Hypothalamus (tissue), 51 donors: Measurements from ENCODE around the gene CNIH3.
"Not testable (repeated sequence)": the region's sequence is repeated elsewhere in the genome, so short reads cannot be mapped to it uniquely, and the experiment has no call there.

Source experiments
- DNase-seq, 51 donors: peaks; one replicate each; lab custom pipeline; 2025; lab: John Stamatoyannopoulos, UW

CNIH3 gene

GRCh38 chr1:224683936-224684335, 67.8 kb downstream of the CNIH3 start:
- no peak for DNase-seq

DNA sequence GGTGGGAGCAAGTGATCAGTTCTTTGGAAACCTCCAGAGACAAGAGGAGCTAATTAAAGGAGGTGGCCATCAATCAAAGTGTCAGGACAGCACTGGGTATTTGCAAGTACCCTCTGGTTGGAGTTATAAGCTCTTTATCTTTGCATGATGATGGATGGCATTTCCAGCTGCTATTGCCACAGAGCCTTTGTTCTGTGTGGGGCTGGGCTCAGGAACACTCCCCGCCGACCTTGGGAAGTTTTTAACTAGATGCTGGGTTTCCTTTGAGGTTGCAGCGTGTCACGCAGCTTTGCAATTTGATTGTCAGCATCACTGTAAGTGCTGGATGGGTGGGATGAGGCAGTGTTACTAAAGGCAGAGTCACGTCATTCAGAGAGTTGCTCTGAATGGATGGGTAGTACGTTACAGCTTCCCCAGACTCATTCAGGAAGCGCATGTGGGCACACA, 68.9 kb downstream of the CNIH3 start:
- DNase-seq: no peak

DNA sequence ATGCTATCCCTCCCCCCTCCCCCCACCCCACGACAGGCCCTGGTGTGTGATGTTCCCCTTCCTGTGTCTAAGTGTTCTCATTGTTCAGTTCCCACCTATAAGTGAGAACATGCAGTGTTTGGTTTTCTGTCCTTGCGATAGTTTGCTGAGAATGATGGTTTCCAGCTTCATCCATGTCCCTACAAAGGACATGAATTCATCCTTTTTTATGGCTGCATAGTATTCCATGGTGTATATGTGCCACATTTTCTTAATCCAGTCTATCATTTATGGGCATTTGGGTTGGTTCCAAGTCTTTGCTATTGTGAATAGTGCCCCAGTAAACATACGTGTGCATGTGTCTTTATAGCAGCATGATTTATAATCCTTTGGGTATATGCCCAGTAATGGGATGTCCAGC, 70.0 kb downstream of the CNIH3 start:
- DNase-seq: not testable (repeated sequence)

GRCh38 chr1:224687465-224687864, 71.3 kb downstream of the CNIH3 start:
- DNase-seq: no peak

GRCh38 chr1:224689374-224689773, 73.3 kb downstream of the CNIH3 start:
- peak in 1 of 51 donors; percentile 9 for DNase-seq

DNA sequence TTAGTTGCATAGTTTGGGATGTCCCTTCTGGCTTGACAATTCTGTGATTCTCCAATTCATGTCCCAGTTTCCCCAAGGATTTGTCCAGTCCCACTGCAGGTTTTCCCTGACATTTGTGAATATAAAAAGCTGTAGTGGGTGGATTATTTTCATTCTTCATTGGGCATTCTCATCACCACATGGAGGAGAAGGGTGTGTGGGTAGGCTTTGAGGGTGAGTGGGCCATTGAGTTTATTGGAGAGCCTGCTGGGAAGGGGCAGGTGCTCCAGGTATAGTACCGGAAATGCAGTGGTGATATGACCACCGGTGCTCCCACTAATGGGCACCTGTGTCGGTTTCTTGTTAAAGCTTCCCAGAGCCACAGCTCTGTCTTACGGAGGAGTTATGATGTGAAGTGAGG, 74.5 kb downstream of the CNIH3 start:
- DNase-seq: no peak

GRCh38 chr1:224691148-224691925, 75.2 kb downstream of the CNIH3 start:
- DNase-seq: no peak

DNA sequence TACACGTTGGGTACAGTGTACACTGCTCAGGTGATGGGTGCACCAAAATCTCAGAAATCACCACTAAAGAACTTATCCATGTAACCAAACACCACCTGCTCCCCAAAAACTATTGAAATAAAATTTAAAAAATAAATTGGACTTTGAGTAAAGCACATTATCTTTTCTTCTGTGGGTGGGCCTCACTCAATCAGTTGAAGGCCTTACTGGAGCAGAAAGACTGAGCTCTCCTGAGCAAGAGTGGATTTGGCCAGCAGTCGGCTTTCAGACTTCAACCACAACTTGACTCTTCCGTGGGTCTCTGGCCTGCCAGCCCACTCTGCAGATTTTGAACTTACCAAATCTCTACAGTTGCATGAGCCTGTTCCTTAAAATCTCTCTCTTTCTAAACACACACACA, 78.9 kb downstream of the CNIH3 start:
- DNase-seq: no peak

DNA sequence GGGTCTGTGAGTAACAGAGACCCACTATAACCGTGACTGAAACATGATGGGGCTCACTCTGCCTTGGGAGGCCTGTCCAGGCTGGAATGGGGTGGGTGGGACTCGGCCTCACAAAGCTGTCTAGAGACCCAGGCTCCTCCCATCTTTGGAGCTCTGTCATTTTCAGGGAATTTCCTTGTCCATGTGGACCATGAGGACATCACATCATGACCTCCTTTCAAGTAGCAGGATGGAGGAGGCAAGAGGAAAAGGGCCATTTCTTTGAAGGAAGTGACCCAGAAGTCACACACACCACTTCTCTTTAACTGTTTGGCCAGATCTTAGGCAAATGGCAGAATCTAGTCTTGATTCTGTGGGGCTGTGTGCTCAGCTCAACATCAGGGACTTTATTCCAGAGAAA, 79.9 kb downstream of the CNIH3 start:
- no peak for DNase-seq

DNA sequence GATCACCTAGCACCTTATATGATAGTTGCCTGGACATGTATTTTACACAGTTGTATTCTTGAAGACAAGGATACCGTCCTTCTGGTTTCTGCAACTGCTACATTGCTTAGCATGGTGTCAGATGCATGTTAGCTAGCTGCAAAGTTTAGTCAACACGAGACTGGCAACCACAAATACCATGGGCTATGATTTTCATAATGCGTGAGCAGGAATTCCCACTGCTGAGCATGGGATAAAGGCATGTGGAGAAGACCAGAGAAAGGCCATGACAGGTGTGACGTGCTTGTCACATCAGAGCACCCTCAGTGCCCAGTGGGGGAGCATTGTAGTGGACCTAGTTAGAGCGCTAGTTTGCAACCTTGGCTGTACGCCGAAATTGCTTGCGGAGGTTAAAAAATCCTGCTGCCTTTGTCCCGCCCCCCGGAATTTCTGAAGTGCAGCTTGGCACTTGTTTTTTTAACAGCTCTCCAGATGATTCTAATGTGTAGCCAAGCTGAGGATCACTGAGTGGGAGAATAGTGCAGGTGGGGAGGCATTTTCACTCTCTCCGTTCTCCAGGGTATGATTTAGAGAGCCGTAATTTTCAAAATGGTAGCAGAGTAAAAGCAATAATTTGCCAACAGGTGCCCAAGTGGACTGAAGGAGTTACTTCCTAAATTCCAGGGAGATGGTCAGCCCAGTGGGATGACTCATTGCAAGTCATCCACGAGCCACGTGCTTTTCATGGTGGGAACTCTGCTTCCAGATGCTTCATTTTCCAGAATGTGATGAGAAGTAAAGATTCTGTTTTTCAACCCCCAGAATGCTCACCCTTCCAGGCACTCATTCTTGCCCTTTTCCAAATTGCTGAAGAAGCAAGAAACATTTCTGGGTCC, 81.0 kb downstream of the CNIH3 start:
- DNase-seq: no peak

DNA sequence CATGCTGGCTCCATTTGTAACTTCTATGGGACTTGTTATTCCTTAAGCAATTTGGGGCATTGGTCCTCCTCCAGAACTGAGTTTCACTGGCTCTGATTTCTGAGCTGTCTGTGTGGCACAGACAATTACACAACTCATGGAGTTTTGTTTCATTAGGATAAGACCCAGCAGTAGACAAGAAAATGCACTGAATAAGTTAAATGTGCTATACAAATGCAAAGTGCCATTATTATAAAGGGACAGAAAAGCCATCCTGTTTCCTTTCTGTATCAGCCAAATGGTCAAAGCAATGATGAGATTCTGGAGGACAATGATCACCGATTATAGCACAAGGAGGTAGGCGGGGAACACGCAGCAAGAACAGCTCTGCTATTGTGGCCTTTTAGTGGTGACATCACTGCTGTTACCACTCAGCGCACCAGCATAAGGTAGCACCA, 81.9 kb downstream of the CNIH3 start:
- DNase-seq: peak in 3 of 51 donors; percentile 3 to 22 (median 8)

- no peak for DNase-seq
Observed at GRCh38 chr1:224700918-224701531, 84.9 kb downstream of the CNIH3 start.

DNA sequence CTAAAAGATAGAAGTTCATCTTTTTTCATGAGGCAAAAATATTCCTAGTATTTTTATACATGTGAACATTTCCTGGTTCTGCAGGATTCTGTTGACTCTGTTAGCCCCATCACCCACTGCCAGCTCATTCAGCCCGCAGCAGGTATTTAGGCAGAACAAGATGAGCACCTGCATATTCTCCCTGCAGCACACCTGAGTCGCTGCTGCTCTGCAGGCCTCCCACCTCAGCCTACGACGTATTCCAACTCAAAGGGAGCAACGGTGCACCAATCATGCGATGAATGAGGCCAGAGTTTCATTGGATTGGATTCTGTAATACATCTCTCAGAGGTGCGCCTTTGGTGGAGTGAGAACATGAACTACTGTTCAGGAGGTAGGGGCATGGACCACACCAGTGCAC, 87.6 kb downstream of the CNIH3 start:
- peak in 1 of 51 donors; percentile 42 for DNase-seq

GRCh38 chr1:224704107-224704735, 88.1 kb downstream of the CNIH3 start:
- peak in 1 of 51 donors; percentile 23 for DNase-seq

GRCh38 chr1:224705578-224705977, 89.5 kb downstream of the CNIH3 start:
- DNase-seq: no peak

DNA sequence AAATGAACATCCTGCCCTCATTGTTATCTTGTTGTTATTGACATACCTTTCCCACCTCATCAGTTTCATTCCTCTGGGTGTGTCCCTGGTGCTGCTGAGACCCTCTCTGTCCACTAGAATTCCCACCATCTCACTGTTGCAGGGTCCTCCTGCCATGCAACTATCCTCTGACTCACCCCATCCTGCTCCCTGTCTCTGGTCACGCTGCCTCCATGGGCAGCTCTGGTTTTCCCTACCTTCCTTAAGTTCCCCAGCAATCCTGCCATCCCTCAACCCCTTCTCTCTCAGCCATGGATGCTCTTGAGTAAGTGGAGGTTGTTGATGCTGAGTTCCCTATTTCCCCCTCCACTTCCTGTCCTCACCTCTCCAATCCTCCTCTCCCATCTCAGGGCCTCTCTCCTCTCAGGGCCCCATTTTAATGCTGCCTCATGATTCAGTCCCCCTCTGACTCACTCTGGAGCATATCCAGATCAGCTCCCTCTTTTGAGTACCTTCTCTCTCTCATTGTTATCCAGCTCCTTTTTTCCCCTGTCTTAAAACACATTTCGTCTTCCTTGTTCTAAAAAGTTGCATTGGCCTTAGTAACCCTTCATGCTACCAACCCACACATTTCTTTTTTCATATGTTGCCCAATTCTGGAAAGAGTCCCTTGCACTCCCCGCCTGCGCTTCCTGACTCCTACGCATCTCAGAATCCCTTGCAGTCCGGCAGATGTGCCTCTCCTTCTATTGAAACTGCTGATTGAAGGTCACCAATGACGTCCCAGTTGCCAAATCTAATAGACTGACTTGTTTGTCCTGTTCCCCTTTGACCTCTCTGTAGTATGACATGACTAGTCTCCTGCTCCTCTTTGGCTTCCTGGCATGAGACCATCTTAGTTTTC, 92.0 kb downstream of the CNIH3 start:
- no peak for DNase-seq

GRCh38 chr1:224710196-224710595, 94.1 kb downstream of the CNIH3 start:
- DNase-seq: no peak

- not testable (repeated sequence) for DNase-seq
Observed at GRCh38 chr1:224711231-224711756, 95.2 kb downstream of the CNIH3 start.

- DNase-seq: no peak
Observed at GRCh38 chr1:224711876-224712275, 95.8 kb downstream of the CNIH3 start.
